ENCODE results near the gene FAF2.

GRCh38 chr5:176530983-176531901, 83.1 kb downstream of the FAF2 start:
- no peak for TF ChIP-seq CTCF (IDR thresholded peaks at IDR 0.05 in 8 of 11, conservative IDR thresholded peaks at IDR 0.05 in 3 of 11)
- TF ChIP-seq POLR2A (IDR thresholded peaks at IDR 0.05): no peak
- peak in 2 of 3 donors; percentile 23 to 64 for TF ChIP-seq POLR2AphosphoS5 (IDR thresholded peaks at IDR 0.05)
